Stimulated activated naive CD4-positive, alpha-beta T cell (primary cell): ENCODE results near the gene ROCK1.
"Not testable (repeated sequence)": the region's sequence is repeated elsewhere in the genome, so short reads cannot be mapped to it uniquely, and the experiment has no call there.

Experiments used
- DNase-seq, 6 experiments: peaks; one replicate each; lab custom pipeline; 2025; lab: John Stamatoyannopoulos, UW

ROCK1 gene

GRCh38 chr18:21052385-21052784, 59.2 kb downstream of the ROCK1 start:
- DNase-seq: no peak

DNA sequence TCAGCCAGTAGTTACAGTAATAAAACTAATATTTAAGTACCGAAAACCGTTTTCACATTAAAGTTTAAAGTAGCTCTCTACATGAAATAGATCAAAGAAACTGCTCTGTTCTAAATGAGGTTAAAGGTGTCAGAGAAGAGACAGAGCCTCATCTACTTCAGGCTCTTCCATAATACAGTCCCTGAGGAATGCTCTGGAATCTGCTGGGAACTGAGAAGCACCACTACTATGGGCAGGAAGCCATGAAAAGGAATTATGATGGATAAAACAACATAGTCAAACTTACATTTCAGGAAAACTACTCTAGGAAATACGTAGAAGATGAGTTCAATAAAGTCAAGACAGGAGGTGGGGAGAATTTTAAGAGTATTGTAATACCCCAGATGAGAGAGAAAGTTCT, 60.0 kb downstream of the ROCK1 start:
- no peak for DNase-seq

DNA sequence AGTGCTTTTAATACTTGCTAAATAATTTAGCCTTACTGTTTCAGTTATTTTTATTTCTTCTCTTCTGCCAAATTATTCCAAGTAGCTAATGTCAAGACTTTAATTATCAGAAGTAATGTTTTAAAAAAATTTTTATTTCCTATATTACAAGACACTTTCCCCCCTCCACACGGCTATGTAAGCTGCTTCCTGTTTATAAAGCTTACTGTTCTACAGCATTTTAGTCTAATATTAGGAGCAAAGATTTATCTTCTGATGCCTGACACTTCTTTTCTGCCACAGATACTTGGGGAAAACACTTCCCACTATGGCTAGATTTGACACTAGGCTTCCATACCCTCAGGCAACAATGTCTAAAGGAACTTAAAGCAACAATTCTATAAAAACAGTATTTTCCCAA, 62.3 kb downstream of the ROCK1 start:
- DNase-seq: no peak

DNA sequence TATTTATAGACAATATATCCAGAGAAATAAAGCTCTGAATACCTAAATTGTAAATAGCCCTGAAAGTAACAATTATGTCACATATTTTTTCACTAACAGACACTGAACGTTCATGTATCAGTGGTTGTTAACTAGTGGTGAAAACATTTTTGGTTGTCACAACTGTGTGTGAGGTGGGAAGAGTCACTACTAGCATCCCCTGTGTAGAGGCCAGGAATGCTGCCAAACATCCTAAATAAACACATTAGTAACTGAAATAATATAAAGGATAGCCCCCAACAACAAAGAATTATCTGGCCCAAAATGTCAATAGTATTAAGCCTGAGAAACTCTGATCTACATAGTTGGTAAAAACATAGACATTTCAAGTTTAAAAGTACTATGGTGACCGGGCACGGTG, 64.5 kb downstream of the ROCK1 start:
- DNase-seq: no peak

DNA sequence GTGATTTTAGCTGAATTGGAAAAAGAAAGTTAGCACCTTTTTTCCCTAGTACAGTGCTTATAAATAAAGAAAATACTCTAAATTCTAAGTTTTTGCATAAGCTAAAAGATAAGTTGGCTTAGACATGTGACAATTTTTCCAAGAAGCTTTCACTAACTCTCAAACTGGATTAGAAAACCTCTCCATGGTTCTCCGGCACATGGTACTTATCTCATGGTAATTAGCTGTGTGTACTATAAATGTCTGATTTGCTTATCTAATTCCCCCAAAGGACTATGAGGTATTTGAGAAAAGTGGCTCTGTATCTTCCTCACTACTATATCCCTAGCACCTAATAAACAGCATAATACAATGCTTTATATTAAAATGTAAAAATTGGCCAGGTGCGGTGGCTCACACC, 71.1 kb downstream of the ROCK1 start:
- no peak for DNase-seq

GRCh38 chr18:21038201-21038600, 73.4 kb downstream of the ROCK1 start:
- DNase-seq: no peak

DNA sequence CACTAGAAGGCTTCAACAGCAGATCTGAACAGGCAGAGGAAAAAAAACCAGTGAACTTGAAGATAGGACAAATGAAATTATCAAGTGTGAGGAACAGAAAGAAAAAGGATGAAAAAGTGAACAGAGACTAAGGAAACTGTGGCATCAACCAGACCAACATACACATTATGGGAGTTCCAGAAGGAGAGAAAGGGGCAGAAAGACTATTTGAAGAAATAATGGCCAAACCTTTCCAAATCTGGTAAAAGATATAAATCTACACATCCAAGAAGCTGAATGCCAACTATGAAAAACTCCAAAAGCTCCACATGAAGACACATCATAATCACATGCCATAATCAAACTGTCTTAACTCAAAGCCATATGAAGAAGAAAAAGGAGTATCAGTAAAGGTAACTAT, 79.8 kb downstream of the ROCK1 start:
- DNase-seq: no peak

- not testable (repeated sequence) for DNase-seq
Measured at GRCh38 chr18:21018257-21018656, 93.4 kb downstream of the ROCK1 start.

GRCh38 chr18:21012308-21012707, 99.3 kb downstream of the ROCK1 start:
- DNase-seq: no peak

DNA sequence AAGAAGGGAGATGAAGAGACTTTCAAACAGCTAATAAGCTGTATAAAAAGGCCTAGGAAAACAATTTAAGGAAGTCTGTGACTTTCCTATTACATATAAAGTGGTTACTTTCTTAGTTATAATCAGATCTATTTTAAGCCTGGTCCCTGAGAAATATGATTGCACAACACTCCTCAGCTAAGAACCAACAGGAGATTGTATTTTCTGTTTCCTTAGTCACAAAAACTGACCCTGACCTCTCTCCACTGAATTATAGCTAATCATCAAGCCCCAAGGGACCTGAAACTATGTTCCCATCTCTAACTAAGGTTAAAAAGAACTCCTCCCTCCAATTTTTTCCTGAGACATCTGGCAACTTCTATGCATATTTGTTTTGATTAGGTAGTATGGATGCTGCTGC, 106.9 kb downstream of the ROCK1 start:
- DNase-seq: no peak

- DNase-seq: no peak
Measured at GRCh38 chr18:21000667-21001066, 110.9 kb downstream of the ROCK1 start.

DNA sequence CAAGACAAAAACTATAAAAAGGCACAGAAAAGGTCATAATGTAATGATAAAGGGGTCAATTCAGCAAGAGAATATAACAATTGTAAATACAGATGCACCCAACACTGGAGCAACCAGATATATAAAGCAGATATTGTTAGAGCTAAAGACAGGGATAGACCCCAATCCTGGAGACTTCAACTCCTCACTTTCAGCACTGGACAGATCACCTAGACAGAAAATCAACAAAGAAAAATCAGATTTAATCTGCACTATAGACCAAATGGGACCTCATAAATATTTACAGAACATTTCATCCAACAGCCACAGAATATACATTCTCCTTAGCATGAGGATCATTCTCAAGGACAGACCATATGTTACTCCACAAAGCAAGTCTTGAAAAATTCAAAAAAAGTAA, 114.2 kb downstream of the ROCK1 start:
- DNase-seq: no peak

GRCh38 chr18:20996418-20996817, 115.2 kb downstream of the ROCK1 start:
- DNase-seq: no peak

DNA sequence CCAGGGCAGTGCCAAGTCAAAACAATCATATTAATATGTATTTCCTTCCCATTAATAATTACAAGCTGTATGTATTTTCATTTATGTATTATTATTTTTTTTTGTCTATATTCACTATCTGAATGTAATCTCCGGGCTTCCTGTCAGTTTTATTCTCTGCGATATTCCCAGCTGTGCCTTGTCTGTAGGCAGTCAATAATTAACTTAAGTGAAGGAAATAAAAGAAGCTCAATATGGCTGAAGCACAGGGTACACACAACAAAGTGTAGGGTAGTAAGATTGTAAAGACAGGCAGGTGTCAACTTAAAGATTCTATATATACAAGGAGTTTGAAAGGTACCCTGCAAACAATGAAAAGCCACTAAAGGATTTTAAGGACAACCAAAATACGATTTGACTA, 122.9 kb downstream of the ROCK1 start:
- no peak for DNase-seq

- DNase-seq: no peak
Measured at GRCh38 chr18:20975077-20975476, 136.5 kb downstream of the ROCK1 start.

DNA sequence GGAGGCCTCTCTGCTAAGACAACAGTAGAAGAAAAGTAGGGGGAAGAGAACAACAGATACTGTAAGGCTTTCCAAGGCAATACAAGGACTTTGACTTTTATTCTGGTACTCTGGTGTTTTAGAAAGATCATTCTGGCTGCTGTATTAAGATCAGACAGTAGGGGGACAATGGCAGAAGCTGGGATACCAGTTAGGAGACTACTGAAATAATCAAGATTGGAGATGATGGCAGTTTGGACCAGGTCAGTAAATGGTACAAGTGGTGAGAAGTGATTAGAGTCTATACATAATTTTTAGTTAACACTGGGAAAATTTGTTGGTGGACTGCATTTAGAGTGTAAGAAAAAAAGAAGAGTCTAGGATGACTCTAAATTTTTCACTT, 139.7 kb downstream of the ROCK1 start:
- DNase-seq: peak in 2 of 6 experiments; percentile 6 to 11

DNA sequence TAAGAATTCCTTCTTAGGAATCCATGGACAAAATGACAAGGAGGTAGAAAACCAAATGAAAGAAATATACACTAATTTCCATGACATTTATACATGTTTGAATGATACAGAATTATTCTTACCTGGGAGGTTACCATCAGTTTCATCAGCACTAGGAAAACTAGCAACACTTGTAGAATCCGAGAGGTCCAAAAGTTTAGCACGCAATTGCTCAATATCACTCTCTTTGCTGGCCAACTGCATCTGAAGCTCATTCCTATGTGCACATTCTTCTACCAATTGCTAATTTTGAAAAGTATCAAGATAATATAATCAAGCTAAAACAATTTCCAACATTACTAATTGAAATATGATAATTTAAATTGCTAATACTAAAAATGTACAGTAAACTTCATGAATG, 144.8 kb downstream of the ROCK1 start:
- DNase-seq: no peak

DNA sequence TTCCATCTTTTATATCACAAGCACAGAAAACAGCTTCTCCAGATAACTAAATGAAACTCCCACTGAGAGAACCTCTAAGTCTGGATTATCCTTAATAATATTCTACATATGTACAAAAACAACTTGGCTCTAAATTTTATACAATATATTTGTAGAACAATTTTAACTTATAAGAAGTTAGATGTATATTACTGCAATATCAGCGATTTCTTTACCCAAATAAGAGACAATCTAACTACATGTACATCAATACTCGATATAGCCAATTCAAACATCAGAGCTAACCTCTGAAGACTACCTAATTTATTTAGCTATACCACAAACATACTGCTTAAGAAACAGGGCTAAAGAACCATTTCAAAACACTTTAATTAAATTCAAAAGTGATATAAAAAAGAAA, 148.6 kb downstream of the ROCK1 start:
- no peak for DNase-seq

DNA sequence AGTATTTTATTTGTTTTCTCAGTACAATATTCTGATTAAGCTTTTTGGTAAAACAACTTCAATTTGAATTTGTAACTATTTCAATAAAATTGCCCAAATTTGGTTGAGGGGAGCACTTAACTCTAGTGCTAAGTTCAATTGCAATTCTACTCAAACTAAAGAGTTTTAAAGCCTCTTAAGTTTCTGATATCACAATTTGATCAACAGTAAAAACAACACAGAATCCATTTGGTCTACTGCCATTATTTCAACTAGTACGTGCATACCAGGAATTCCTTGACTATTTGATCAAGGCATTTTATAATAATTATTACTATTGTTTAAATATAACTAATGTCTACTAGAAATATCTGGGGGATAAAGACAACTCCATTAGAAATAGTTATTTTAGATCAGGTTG, 150.9 kb downstream of the ROCK1 start:
- DNase-seq: no peak

- DNase-seq: not testable (repeated sequence)
Measured at GRCh38 chr18:20950827-20951226, 160.8 kb downstream of the ROCK1 start.
